GM10847 (cell line): ENCODE measurements around the gene CFAP251.

Experiments used
- POLR2A ChIP-seq: IDR thresholded peaks from 2 replicates; pipeline ENCODE4 v1.6.1; 2011; ENCODE audit not compliant: insufficient read length; ENCODE audit errors: extremely low read depth

The CFAP251 gene, protein sequence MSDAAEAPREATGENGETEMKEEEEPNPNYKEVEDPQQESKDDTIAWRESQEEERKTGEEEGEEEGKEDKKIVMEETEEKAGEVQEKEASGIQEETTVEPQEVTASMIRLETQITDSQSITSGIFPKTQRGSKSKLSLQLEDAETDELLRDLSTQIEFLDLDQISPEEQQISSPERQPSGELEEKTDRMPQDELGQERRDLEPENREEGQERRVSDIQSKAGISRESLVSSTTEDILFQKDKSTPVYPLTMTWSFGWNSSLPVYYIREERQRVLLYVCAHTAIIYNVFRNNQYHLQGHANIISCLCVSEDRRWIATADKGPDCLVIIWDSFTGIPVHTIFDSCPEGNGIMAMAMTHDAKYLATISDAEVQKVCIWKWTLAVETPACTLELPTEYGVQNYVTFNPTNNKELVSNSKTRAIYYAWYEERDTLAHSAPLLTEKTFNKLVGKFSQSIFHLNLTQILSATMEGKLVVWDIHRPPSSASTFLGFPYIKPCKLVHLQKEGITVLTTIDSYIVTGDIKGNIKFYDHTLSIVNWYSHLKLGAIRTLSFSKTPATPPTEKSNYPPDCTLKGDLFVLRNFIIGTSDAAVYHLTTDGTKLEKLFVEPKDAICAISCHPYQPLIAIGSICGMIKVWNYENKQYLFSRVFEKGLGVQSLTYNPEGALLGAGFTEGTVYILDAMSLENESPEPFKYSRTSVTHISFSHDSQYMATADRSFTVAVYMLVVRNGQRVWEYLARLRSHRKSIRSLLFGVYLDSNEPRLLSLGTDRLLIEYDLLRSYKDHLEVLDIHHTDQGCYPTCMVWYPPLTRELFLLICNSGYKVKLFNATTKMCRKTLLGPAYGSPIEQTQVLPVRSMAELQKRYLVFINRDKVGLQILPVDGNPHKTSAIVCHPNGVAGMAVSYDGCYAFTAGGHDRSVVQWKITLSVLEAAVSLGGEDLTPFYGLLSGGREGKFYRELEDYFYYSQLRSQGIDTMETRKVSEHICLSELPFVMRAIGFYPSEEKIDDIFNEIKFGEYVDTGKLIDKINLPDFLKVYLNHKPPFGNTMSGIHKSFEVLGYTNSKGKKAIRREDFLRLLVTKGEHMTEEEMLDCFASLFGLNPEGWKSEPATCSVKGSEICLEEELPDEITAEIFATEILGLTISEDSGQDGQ

DNA sequence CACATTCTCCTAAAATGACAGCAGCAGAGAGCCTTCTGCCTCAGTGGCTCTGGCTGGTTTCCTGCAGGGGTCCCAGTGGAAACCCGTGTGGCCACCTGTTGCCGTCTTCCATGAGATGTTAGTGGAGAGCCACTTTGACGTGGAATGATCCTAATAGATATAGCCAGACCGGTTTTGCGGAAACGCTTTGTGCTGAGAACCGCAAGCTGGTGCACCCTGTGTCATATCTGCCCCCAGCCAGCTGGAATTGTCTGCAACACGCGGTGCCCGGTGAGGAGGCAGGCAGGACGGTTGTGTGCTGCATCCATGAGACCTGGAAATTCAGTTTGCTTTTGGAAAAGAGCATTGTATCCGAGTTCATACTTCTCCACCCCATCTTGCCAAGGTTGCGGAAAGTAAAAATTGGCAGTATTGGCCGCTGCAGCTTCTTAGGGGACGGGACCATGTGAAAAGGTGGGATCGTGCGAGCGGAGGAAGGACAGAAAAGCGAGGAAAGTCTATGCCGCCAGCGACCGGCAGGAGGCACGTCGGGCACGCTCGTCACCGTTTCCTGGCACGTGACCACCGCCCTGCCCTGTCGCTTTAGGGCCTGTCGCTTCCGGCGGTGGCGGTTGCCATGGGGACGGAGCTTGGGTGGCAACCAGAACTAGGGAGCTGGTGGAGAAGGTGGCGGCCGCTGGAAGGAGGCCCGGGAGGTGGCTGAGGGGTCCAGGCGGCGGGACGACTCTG lies at the start of gene CFAP251:
TSS of gene CFAP251 (plus strand) at position 643 of the 729 bp plus-strand sequence. CDS start 2,714 bp downstream, outside the sequence.
- no peak for TF ChIP-seq POLR2A

DNA sequence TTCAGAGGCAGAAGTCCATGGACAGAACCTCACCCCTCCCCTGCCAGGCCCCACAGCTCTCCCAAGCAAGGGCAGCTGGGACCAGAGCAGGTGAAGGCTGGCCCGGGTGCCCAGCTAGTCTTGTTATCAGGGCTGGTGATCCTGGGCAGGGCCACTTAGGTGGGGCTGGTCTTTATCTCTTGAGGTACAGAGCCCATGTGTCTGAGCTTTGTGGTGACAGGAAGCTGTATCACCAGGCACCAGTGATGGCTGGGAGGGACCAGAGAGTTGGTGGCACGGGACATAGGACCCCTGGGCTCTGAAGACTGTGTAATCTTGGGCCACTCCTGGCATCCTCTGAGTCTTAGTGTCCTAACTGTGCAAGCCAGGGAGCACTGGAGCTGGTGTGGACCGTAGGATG lies 46.9 kb upstream of the CFAP251 start:
- no peak for TF ChIP-seq POLR2A

DNA sequence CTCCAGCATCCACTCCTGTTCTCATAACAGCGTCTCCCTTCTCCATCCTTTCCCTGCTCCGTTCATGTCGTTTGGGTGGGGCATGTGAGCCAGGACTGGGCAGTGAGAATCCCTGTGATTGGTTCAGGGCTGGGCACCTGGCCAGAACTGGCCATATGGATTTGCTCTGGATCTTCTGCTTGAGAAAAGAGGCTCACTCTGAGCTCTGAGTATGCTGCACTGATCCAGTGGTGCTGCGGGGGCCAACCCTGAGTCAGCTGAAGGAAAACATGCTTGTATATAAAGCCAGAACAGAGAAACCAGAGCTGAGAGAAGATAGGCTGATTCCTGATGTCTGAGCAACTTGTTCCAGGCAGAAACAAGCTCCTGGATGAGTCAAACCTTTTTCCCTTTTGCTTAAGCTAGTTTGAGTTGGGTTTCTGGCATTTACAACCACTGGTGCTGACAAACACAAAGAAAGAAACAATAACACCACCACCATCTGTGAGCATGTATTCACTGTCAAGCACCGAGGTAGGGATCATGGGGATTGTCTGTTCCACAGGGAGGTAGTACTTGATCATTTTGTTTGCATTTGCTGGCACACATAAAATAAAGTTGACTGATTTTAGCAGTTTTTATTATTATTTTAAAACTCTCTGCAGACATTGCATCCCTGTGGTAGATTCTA lies 45.7 kb upstream of the CFAP251 start:
- no peak for TF ChIP-seq POLR2A

DNA sequence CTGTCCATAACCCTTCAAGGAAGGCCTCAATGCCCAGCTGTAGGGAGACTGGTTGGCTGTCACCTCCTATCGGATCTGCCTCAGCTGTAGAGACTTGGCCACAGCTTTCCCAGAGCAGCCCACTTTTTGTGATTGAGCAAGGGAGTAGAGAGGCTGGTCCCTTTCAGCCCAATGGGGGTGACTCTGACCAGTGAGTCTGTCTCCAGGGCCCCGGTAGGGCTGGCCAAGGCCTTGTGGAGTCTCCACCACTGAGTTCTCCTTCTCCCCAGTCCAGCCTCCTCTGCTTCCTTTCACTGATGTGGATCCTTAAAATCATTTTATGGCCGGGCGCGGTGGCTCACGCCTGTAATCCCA lies 45.2 kb upstream of the CFAP251 start:
- no peak for TF ChIP-seq POLR2A

DNA sequence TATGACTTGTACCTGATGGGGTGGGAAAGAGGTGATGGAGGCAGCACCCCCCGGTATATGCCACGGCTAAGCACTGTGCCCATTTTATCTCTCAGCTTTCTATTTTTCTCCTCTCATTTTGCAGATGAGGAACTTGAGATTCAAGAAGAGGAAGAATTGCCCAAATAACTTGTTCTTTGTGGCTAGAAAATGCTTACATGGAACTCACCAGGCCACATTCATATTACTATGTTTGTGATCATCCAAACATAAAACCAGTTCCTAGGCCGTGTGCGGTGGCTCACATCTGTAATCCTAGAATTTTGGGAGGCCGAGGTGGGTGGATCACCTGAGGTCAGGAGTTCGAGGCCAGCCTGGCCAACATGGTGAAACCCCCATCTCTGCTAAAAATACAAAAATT lies 44.3 kb upstream of the CFAP251 start:
- TF ChIP-seq POLR2A = no peak

DNA sequence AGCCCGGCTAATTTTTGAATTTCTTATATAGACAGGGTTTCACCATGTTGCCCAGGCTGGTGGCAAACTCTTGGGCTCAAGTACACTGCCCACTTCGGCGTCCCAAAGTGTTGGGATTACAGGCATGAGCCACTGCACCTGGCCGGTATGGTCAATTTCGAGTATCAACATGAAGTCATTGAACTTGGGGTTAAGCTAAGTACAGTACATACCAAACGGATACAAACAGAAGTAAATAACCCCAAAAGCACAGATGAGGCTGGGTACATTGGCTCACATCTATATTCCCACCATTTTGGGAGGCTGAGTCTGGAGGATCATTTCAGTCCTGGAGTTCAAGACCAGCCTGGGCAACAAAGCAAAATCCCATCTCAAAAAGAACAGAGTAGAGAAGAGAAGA lies 42.8 kb upstream of the CFAP251 start:
- no peak for TF ChIP-seq POLR2A

DNA sequence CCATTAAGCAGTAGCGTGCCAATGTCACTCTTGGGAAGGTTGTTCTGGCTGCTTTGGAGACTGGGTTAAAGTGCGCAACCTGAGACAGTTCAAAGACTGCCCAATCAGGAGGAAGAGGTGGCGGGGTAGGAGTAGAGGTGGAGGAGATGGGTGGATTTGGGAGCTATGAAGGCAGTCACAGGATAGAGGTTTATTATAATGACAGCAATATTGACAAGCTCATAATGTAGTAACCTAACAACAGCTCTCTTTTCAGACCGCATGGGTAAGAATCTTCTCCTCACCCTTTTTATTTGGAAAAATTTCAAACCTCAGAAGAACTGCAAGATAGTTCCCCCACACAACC lies 35.1 kb upstream of the CFAP251 start:
- TF ChIP-seq POLR2A = no peak

DNA sequence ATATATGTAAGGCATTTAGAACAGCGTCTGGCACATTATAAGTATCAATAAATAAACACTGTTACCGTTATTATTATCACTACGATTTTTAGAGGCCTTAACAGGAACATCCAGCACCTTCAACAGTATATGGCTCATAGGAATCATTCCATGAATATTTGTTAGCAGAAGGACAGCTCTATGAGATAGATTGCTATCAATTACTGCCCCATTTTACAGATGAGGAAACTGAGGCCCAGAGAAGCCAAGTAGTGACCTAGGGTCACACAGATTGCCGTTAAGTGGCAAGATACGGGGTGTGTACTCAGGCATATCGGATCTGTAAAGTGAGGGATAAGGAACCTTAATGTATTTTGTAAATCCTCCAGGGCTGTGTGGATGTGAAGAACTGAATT lies 30.3 kb upstream of the CFAP251 start:
- no peak for TF ChIP-seq POLR2A

DNA sequence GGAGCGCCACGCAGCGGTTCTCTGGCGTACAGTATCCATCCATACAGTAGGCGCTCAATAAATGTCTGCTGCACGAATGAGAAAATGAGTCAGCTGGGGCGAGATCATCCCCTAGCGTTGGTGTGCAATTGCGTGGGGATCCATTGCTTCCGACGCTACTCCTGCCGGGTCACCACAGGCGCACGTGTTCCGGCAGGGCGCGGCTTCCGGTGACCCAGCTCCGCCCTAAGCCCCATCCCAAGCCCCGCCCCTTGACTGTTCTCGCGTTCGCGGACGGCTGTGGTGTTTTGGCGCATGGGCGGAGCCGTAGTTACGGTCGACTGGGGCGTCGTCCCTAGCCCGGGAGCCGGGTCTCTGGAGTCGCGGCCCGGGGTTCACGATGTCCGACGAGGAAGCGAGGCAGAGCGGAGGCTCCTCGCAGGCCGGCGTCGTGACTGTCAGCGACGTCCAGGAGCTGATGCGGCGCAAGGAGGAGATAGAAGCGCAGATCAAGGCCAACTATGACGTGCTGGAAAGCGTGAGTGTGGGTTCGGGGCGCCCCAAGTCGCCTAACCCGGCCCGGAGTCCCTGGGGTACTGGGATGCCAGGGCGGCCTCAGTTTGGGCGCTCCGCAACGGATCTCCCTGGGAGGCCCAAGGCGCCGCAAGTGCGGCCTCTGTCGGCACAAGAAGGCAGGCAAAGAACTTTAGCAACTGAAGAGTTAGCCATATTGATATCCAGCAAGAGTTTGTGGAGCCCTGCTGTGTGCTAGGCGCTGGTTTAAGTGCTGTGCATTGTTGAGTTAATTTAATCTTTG lies 29.7 kb upstream of the CFAP251 start, which contains the start of gene PSMD9:
TSS of gene PSMD9 (plus strand) at position 313 of the 796 bp plus-strand sequence. CDS start at position 380, 67 bp downstream.
- peak; percentile 82 for TF ChIP-seq POLR2A

DNA sequence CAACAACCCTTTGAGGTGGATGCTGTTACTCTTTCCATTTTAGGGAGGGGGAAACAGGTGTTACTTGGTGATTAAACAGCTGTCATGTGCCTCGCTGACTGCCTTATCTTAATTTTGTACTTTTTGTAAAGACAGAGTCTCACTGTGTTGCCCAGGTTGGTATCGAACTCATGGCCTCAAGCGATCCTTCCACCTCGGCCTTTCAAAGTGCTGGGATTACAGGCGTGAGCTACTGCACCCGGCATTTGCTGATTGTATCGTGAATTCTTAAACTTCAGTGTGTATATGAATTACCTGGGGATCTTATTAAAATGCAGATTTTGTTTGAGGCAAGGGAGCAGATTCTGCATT lies 29.1 kb upstream of the CFAP251 start:
- no peak for TF ChIP-seq POLR2A

DNA sequence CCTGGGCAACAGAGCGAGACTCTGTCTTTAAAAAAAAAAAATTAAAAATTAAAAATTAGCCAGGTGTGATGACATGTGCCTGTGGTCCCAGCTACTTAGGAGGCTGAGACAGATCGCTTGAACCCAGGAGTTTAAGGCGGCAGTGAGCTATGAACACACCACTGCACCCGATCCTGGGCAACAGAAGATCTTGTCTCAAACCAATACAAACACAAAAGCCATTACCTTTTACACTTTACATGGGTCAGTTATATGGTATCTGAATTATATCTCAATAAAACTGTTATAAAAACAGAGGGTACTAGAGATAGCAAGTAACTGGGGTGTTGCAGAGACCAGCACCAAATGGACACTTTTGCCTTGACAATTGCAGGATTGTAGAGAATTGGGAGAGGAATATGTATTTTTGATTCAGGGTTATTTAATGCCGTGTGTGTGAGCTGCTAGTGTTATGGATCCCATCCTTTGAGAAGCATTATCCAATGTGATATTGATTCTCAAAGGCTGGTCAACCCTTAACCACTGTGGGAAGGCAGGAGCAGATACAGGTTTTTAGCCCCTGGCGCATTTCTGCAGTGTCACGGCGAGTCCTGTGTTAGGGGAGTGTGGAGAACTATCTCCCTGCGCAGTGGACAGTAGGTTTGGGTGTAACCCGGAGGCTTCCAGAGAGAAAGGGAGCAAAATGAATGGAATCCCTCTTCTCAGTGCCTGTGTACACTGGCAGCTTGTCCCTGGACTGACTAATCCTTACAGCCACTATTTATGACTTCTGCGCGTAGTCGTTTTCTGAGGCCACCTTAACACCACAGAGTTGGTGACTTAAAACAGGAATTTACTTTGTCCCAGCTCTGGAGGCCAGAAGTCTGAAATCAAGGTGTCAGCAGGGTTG lies 25.5 kb upstream of the CFAP251 start:
- TF ChIP-seq POLR2A = no peak

DNA sequence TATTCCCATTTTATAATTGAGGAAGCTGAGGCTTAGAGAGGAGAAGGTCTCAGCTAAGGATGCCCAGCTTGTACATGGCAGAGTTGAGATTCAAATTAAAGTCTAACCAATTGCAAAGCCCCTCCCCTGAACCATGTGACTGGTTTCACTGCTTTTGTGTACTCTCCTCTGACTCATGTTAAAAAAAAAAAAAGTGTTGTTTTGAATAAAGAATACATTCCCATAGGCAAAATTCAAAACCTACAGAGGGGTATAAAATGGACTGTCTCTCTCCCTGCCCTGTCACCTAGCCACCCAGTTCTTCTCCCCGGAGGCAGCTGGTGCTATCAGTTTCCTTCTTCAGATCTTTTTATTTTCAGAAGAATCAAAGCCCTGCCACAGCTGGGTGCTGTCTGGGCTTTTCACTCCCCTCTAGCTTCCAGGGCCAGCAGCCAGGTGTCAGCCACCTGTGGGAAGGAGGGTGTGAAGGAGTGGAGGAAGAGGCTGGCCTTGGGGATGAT lies 24.4 kb upstream of the CFAP251 start:
- TF ChIP-seq POLR2A = no peak

DNA sequence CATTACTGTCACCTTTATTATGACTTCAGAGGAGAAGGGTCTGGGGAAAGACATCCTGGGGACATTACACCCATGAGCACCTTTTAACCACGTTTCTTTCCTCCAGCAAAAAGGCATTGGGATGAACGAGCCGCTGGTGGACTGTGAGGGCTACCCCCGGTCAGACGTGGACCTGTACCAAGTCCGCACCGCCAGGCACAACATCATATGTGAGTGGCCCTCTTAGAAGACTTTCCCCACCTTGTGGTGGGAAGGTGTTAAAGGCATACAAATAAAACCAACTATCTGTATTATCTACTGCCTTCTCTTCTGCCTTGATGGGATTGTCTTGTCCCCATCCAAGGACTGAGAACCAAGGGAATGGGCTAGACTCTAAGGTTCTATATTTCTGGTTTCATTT lies 23.8 kb upstream of the CFAP251 start:
- no peak for TF ChIP-seq POLR2A
